Myocyte (in vitro differentiated cells): ENCODE measurements around the gene RBMS3. TPM values are rescaled to one million over a fixed set of nuclear protein-coding genes. Genes with fewer than 3 reads are reported as not detected.

Source experiments
- DNase-seq: peaks from one replicate; pipeline ENCODE4 v3.0.0-alpha.2; 2012; ENCODE audit warnings: low read depth
- total RNA-seq: library from RNA; depleted of rRNA; stranded (reverse); fragments of >200 nt; gene quantifications from 2 replicates; pipeline ENCODE4 v1.2.3, GENCODE V29; 2014

The RBMS3 gene
- total RNA-seq, 1 donor from 2014 or later: 30.6 TPM

DNA sequence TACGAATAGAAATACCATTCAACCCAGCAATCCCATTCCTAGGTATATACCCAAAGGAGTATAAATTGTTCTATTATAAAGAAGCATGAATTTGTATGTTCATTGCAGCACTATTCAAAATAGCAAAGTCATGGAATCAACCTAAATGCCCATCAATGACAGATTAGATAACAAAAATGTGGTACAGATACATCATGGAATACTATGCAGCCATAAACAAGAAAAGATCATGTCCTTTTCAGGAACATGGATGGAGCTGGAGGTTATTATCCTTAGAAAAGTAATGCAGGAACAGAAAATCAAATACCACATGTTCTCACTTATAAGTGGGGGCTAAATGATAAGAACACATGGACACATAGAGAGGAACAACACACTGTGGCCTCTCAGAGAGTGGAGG, 571.9 kb downstream of the RBMS3 start:
- DNase-seq: no peak

DNA sequence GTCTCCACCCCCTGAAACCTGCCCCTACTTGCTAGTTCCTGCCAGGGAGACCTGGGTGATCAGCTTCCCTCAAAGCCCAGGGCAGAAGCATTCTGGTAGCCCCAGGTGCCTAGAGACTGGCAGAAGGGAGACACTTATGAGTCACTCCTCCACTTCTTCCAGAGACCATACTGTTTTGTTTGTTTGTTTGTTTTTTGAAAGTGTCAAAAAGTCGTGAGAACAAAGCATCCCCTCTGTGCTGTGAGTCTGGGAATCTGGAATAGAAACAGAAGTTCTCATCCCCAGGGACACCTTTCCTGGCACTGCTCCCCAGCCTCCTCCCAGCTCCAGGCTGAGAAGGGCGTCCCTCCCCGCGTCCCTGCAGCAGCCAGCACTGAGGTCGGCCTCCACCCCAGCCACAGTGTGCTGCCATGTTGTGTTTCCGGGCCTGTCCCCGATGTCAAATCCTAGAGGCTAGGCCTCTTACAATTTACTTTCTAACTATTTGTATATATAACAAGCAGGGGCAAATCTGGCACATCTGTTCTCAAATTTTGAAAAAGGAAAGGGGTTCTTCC, 573.0 kb downstream of the RBMS3 start:
- no peak for DNase-seq

DNA sequence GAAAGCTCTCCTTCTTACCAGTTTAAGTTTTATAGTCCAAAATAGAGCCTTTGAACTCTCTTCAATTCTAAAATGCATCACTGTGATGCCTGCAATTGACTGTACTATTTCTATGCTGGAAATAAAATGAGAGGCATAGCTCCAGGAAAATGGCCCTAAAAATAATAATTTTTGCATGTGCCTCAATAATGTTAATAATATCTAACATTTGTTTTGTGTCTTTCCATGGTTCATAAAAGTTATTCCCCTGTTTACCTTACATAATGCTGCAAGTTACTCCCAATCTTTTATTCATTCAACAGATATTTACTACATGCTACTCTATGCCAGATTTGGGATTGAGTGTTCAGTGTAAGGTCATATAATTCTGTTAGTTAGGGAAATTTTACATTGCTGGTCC, 574.0 kb downstream of the RBMS3 start:
- no peak for DNase-seq

DNA sequence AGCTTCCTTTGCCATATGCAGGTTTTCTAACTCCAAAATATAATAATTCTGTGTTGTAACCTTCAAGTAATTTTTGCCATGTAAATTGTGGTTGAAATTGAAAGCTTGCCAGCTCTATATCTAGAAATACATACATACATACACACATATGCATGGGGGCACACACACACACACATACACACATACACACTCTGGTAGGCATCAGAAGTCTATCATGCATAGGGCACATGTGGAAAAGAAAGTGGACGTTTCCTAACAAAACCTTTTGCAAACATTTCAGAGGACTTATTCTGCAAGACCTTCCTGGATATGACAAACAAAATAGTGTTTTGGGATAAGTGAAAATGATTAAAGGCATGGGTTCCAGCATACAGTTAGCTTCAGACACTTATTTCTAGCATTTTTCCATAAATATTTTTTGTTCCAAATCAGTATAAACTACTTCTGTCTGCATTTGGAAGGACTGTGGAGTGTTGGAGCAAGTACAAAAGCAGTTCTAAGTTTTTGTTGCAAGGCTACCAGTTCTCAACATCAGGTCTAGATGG, 578.9 kb downstream of the RBMS3 start:
- DNase-seq: no peak

DNA sequence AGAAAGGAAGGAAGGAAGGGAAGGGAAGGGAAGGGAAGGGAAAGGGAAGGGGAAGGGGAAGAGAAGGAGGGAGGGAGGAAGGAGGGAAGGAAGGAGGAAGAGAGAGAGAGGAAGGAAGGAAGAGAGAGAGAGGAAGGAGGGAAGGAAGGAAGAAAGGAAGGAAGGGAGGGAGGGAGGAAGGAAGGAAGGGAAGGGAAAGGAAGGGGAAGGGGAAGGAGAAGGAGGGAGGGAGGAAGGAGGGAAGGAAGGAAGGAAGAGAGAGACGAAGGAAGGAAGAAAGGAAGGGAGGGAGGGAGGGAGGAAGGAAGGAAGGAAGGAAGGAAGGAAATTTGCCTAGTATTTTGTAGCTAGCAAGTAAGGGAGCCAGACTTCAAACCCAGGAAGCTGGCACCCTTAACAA, 583.9 kb downstream of the RBMS3 start:
- no peak for DNase-seq

DNA sequence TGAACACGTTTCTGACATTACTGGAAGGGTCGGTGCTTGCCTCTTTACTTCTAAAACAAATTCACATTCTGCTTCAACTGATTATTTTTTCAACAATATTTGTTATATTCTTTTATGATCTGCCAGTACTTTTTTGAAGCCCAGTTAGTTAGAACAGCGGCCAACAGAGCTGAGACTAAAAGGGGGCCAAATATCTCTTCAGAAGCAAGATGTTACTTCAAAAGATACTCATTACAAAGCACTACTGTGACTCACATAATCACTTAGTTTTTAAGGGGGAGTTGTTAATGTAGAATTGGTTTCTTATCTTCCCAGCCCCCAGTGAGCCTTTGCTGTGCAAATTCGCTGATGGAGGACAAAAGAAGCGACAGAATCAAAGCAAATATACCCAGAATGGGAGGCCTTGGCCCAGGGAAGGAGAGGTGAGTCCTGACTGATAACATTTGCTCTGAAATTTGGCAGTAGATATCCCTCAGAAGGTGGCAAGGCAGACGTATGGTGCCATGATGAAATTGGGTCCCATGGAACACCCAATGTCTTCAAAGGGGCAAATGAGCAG, 587.8 kb downstream of the RBMS3 start:
- no peak for DNase-seq

DNA sequence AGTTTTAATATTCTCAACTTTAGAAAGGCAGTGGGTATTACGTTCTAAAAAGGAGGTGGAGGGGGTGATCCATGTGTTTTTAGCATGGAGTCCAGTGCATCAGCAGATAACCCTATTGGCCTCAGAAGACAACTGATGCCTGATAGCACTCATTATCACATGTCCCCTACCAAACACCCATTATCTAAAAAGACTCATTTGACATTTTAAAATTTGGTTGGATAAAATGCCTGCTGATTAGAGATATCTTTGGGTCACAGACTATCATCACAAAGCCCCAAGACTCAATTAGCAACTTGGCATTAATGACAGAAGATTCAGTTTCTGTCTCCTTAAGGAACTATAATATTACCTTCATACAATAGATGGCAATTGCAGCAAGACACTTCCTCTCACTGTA, 589.3 kb downstream of the RBMS3 start:
- DNase-seq: no peak

DNA sequence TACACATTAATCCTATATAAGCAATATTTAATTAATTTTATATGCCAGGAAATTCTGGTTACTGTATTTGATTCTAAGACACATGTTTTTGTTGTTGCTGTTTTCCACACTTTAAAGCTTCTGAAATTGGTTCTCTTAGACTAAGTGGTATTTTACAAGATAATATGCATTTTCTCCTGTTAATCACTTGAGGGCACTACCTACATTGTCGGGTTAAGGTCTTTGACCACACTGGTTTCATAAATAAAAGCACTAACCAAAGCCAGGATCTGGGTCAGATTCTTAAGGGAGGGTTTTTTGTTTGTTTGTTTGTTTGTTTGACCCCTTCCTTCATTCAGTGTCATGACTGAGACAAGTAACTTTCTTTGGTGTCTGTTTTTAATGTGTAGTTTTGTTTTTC, 590.2 kb downstream of the RBMS3 start:
- peak; percentile 3 for DNase-seq

DNA sequence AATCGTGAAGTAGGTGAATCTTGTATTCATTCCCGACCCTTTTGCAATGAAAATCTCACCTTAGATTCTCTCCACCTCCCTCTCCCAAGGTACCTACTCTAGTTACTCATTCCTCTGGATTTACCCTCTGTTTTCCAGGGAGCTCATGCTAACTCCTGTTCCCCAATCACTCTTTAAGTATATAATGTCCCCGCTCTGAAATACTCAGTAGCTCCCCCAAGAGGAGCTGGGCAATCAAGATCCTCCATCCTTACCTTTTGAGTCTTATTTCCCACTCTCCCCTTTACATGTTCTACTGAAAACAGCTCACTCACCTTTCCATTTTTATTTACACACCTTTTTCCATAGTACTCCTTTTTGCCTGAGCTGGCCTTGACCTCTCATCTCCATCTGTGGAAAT, 599.9 kb downstream of the RBMS3 start:
- DNase-seq: no peak

DNA sequence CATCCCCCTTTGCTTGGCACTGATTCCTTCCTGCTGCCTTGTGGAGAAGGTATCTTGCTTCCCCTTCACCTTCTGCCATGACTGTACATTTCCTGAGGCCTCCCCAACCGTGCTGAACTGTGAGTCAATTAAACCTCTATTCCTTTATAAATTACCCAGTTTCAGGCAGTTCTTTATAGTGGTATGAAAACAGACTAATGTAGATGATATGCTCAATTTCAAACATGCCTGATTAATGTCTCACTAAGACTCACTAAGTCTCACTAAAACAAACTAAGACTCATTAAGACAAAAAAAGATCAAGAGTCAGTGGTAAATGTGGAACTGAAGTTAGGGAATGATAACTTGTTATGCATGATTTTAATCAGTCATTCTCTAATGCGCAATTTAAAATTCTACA, 606.6 kb downstream of the RBMS3 start:
- no peak for DNase-seq

DNA sequence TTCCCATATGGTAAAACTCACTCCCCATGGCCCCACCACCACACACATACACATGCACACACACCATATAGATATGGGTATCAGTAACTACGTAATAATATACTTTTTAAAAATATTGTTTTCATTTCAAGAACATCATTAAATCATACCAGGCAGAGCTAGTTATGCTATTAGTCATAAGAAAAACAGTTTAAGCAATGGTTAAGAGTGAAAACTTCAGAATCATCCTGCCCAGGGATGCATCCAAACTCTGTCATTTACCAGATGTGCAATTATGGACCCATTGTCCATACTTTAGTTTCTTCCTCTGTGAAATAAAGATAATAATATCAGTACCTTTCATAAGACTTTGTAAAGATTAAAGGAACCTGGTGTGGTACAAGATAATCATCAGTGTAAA, 608.3 kb downstream of the RBMS3 start:
- DNase-seq: no peak

DNA sequence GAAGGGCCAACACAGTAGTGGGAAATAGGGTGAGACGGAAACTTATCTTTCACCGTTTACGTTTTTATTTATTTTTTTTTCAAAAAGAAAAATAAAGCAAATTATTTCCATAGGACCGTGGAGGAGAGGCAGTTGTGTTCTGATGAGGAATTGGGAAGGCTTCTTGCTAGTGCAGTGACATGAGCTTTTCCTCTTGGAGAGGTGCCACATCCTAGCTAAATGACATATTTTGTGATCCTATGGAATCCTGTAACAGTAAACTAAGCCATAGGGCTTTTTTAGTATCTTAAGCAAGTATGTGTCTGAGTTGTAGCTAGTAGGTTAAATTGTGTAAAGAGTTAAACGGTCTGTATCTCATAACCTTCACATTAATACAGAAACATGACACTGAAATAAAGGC, 609.9 kb downstream of the RBMS3 start:
- no peak for DNase-seq

DNA sequence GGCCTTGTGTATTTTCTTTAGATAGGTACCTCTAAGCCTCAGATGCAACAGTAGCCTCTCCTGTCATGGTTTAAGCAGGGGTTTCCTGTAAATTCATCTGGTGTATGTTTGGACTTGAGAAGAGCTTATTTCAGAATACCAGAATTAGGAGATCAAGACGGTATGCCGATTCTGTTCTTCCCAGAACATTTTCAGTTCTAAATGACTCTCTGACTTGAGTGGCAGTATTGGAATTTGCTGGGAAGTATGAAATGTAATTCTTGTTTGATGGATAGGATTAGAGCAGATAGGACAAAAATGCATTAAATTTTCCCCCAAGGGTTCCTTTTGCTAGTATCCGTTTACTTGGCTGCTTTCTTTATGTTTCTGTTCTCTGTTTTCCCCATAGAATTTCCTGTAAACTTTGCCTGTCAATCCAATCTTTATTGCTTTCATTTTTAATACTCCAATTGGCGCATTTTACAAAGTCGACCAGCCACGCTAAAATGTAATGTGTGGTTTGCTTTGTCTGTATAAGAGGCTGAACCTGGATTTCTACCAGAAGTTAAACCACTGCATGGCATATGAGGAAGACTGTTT, 612.2 kb downstream of the RBMS3 start:
- DNase-seq: no peak

DNA sequence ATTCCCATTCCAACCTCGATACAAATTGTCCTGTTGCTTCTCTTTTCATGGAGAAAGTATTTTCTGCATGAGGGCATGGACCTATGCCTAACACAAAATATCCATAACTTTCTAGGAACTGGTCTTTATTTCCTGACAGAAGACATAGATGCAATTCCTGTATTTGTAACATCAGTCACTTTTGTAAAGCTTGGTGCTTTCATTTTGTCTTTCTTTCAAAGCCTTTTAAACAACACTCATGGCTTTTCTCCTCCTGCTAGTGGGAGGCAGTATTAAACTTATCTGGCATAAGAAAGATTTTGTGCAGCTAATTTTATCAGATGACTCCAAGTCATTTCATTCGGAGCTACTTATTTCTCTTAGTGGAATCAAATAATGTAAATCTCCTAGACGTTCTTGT, 616.0 kb downstream of the RBMS3 start:
- DNase-seq: no peak

DNA sequence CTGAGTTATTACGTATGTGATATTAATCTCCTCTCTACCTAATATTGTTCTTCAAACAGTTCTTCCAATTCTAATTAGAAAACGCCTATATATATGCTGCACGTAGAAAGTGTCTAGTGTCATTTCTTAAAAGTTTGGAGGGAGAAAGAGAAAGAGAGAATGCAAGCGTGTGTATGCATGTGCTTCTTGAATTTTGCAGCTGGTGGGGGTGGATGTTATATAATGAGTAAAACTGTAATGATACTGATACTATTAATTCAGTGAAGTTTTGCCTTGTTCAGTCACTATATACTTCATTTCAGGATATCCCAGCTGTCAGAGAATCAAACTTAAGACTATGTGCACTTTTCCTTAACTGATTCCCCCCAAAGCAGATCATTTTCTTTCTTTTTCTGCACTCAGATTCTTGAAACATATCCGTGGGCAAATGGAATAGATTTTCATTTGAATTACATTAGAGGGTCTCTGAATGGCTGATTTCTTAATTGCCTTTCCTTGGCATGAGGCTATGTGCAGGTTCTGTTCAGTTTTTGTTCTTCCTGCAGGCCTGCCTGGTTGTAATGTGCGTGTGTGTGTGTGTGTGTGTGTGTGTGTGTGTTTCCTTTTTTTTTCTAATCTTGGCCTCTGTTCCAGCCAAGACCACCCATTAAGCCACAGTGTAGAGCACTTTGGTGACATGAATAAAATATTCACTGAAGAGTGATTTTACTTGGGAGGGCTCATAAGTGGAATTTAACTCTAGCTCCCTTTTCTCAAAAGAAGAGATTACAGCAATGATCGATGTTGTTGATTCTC, 617.5 kb downstream of the RBMS3 start:
- DNase-seq: no peak

DNA sequence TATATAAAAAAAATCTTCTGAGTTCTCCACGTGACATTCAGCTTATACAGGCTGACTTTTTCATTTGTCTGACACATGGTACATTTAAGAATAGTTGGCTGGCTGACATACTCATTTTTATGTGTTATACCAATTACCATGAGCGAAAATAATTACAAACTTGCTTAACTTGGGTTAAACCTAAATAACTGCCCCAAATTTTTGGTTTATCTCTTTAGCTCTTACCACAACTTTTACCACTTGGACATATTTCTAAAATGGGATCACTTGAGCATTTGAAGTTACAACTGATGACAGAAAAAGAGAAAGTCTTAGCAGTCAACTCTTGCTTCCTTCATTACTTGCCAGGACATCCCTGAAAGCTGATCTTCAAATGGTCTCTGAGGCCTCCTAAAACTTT, 618.1 kb downstream of the RBMS3 start:
- DNase-seq: no peak

DNA sequence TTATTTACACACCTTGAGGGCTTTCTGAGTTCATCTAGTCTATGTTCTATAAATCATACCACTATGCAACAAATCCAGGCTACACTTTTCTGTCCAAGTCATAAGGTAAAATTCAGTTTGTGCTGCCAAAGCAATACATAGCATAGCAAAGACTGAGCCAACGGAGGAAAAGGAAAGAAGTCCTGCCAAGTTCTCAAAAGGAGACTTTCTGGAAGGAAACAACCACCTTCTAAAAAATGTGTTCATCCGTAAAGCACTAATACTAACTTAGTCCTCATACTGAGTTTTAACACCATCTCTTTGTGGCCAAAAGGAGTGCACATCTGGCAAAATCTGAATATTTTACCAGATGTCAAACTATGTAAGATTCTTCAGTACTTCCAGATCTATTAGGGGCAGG, 620.2 kb downstream of the RBMS3 start:
- no peak for DNase-seq

DNA sequence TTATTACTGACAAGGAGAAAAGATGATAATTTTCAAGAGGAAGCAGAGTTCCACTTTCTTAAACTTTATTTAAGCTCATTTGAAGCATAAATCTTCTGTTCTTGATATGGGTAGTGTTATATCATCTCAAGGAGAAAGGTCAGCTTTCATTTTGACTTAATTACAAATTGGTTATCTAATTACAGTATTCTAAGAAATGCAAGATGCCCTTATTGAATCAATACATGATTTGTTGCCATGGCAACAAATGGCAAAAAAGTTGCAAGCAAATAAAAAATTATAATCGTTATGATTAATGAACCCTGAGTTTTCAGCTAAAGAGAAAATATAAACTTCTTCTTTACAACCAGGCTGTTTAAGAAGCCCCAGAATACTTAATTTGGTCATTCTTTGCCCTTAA, 622.7 kb downstream of the RBMS3 start:
- DNase-seq: no peak

DNA sequence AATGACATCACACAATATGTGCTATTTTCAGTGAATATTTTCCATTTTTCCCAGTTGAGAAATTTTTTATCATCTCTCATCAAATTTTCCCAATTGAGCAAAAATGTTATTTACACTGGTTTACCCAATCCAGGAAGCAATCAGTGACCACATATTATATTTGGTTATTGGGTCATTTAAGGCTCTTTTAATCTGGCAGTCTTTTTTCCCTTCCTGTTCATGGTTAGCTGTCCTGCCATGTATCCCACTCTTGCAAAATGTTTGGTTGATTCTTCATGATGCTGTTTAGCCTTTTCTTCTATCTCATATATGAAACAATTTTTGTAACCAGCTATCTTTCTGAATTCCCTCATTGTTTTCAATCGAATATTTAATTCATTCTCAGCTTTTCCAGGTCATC, 626.0 kb downstream of the RBMS3 start:
- no peak for DNase-seq

DNA sequence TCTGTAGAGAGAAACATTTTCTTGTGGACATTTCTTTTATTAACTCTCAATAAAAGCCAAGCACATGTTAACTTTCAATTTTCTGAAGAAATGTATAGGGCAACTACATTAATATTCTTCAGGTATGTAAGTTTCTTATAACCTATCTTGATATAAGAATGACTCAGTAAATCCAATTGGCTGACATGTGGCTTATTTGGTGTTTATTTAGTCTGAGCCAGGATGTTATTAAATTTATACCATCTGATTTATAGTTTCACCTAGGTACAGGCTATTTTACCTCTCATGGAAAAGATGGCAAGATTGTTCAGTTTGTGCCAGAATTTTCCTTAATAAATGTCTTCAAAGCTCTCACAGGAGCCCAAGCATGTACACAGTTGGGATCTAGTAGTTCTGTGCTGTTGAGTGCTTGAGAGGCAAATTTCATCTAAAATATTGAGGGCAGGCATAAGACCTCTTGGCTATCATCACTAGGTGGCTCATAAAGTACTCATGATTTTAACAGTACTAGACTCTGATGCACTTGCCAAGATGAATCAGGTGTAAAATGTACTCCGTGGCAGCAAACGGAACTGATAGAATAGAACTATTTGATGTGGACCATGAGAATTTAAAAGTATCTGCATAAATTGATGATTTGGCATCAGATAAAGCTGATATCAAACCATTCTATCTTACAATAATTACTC, 631.9 kb downstream of the RBMS3 start:
- no peak for DNase-seq

DNA sequence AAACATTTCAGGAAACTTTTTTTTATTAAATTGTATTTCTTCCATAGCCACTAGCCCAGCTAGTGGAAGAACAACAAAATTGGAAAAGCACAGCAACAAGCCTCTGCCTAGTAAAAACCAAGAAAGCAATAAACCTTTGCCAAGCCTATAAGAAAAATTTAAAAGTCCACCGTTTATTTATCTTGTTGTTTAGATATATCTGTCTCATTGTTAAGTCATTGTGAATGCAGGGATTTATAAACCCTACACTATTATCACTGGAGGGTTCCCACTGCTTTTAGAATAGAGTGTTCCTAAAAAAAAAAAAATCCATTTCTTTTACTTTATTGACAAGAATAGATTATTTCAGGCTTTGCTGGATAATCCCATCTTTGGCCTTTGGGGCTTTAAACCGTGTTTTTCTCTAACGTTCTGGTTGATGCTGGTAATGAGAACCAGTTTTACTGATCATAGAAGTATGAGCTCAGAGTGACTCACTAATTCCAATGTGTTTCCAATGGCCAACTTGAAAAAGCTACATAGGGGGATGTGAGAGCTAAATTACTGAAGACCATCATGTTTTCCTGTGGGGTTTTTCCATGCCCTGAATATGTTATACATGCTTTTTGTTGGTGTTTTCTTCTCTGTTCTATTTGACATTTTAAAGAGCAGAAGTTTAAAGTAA, 634.1 kb downstream of the RBMS3 start:
- no peak for DNase-seq
